SU-DHL-6 (cell line): Measurements from ENCODE around the gene RTF2.

Source experiments
- EZH2phosphoT487 ChIP-seq: fragments of 200-600 bp; sonication (generic), shearing (Covaris generic); conservative IDR thresholded peaks from 2 replicates; pipeline ENCODE4 v1.6.1; 2018; ENCODE audit warnings: mild to moderate bottlenecking, antibody characterized with exemption, low read length, moderate library complexity, mixed read lengths
- TF ChIP-seq, protein P1 (sequence below): fragments of 200-600 bp; sonication (generic); IDR thresholded peaks from one replicate; pipeline ENCODE4 v1.5.1; 2017; ENCODE audit warnings: antibody characterized with exemption, mild to moderate bottlenecking, low read length, moderate library complexity; ENCODE audit not compliant: insufficient read depth, poor library complexity, severe bottlenecking

DNA sequence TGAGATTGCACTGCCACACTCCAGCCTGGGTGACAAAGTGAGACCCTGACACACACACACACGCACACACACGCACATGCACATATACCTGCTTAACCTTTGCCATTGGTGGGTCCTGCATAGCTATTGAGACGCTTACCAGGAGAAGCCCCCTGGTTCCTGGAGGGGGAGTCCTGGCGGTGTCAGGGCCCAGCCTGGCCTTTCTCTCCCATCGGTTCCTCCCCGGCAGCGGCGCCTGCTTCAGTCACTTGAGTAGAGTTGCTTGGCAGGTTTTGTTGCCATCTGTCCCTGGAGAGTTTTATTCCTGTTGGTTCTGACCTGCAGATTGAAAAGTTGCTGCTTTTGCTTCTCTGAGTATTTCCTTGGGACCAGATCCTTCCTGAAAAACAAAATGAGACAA lies 35.5 kb downstream of the RTF2 start:
- TF ChIP-seq, protein P1, sequence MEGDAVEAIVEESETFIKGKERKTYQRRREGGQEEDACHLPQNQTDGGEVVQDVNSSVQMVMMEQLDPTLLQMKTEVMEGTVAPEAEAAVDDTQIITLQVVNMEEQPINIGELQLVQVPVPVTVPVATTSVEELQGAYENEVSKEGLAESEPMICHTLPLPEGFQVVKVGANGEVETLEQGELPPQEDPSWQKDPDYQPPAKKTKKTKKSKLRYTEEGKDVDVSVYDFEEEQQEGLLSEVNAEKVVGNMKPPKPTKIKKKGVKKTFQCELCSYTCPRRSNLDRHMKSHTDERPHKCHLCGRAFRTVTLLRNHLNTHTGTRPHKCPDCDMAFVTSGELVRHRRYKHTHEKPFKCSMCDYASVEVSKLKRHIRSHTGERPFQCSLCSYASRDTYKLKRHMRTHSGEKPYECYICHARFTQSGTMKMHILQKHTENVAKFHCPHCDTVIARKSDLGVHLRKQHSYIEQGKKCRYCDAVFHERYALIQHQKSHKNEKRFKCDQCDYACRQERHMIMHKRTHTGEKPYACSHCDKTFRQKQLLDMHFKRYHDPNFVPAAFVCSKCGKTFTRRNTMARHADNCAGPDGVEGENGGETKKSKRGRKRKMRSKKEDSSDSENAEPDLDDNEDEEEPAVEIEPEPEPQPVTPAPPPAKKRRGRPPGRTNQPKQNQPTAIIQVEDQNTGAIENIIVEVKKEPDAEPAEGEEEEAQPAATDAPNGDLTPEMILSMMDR, result no peak
- TF ChIP-seq EZH2phosphoT487, result no peak
